H1 (cell line): ENCODE results near the gene PRRG4. TPM values are rescaled to one million over a fixed set of nuclear protein-coding genes. Genes with fewer than 3 reads are reported as not detected.

ENCODE experiments used
- CTCF ChIA-PET: fragments of 300-600 bp; sonication (Branson Sonifier 250); formaldehyde crosslinking; loops from one replicate; lab custom pipeline; 2021; ENCODE audit not compliant: partially characterized antibody; lab: Charles Lee
- POLR2A ChIA-PET: fragments of 300-600 bp; sonication (Branson Sonifier 250); formaldehyde crosslinking; loops from one replicate; lab custom pipeline; 2021; ENCODE audit warnings: inconsistent platforms; ENCODE audit not compliant: partially characterized antibody; lab: Charles Lee
- DNase-seq, 2 experiments: peaks; one replicate each; pipeline versions ENCODE4 v3.0.0 to v3.0.0-alpha.2; 2010 to 2022; ENCODE audit warnings: low spot score in 2 of 2, low read depth in 1 of 2, mixed read lengths in 1 of 2
- FAIRE-seq: peaks from 2 replicates; lab custom pipeline; 2011; peaks lifted over from hg19 to GRCh38; lab: Jason Lieb, UNC
- H2AFZ ChIP-seq: 2 replicates; pipeline ENCODE4 v1.8.1; 2012; ENCODE audit warnings: low read length, inconsistent platforms
- H2AK5ac ChIP-seq: 2 replicates; pipeline ENCODE4 v1.6.1; 2013; ENCODE audit warnings: low read depth, low read length
- H2BK120ac ChIP-seq: replicated peaks from 2 replicates; pipeline ENCODE3; 2013; ENCODE audit warnings: low read depth, low read length, inconsistent platforms
- H2BK12ac ChIP-seq: 2 replicates; pipeline ENCODE4 v1.6.1; 2013; ENCODE audit warnings: low read depth, low read length
- H2BK15ac ChIP-seq: 2 replicates; pipeline ENCODE4 v1.6.1; 2013; ENCODE audit warnings: low read length
- H2BK20ac ChIP-seq: 2 replicates; pipeline ENCODE4 v1.6.1; 2013; ENCODE audit warnings: low read length
- H2BK5ac ChIP-seq: 2 replicates; pipeline ENCODE4 v1.6.1; 2013; ENCODE audit warnings: low read depth, low read length
- H3K14ac ChIP-seq: 2 replicates; pipeline ENCODE4 v1.6.1; 2013; ENCODE audit warnings: inconsistent platforms; ENCODE audit not compliant: insufficient read length
- H3K18ac ChIP-seq: 2 replicates; pipeline ENCODE4 v1.6.1; 2013; ENCODE audit warnings: low read length; ENCODE audit errors: extremely low read depth
- H3K23ac ChIP-seq: 2 replicates; pipeline ENCODE4 v1.6.1; 2013; ENCODE audit warnings: inconsistent platforms; ENCODE audit not compliant: insufficient read length
- H3K23me2 ChIP-seq: 2 replicates; pipeline ENCODE4 v1.6.1; 2013; ENCODE audit warnings: low read depth, low read length
- H3K27ac ChIP-seq: 2 replicates; pipeline ENCODE4 v1.6.1; 2011; ENCODE audit warnings: low read depth, low read length, inconsistent platforms
- H3K27me3 ChIP-seq, 4 experiments: replicated peaks in 1 of 4; 1 replicate in 1 of 4; 2 replicates in 3 of 4; pipeline versions ENCODE4 v1.6.1 to v1.8.1; 2011 to 2013; ENCODE audit warnings: low read length in 3 of 4, mild to moderate bottlenecking in 3 of 4, inconsistent platforms in 2 of 4, mixed read lengths in 2 of 4, moderate library complexity in 1 of 4; ENCODE audit not compliant: control insufficient read depth in 3 of 4, insufficient read depth in 3 of 4; ENCODE audit errors: extremely low read depth in 1 of 4
- H3K36me3 ChIP-seq, 4 experiments: 2 replicates each; pipeline versions ENCODE4 v1.6.1 to v1.8.1; 2011 to 2013; ENCODE audit warnings: mild to moderate bottlenecking in 4 of 4, low read length in 3 of 4, moderate library complexity in 2 of 4, control low read depth in 1 of 4, inconsistent platforms in 1 of 4; ENCODE audit not compliant: insufficient read depth in 4 of 4, control insufficient read depth in 2 of 4
- H3K4ac ChIP-seq: replicated peaks from 2 replicates; pipeline ENCODE3; 2013; ENCODE audit warnings: low read length, low read depth, mixed read lengths, inconsistent platforms; ENCODE audit not compliant: insufficient read length
- H3K4me1 ChIP-seq, 4 experiments: replicated peaks in 1 of 4; 1 replicate in 1 of 4; 2 replicates in 3 of 4; pipeline versions ENCODE4 v1.6.1 to v1.8.1; 2011 to 2013; ENCODE audit warnings: low read length in 3 of 4, inconsistent platforms in 2 of 4, mixed read lengths in 1 of 4; ENCODE audit not compliant: insufficient read depth in 4 of 4, control insufficient read depth in 3 of 4
- H3K4me2 ChIP-seq, 2 experiments: 2 replicates each; pipeline versions ENCODE4 v1.6.1 to v1.8.1; 2011 to 2013; ENCODE audit warnings: low read depth in 2 of 2, low read length in 2 of 2, control low read depth in 1 of 2, inconsistent platforms in 1 of 2, mild to moderate bottlenecking in 1 of 2; ENCODE audit not compliant: insufficient read depth in 1 of 2
- H3K4me3 ChIP-seq, 4 experiments: fragments of 200-600, 300-600 bp in 1 of 4; sonication (generic), shearing (Covaris generic), sonication (Bioruptor Twin) in 1 of 4; 2 replicates each; pipeline versions ENCODE4 v1.5.1 to v1.8.1; 2011 to 2016; ENCODE audit warnings: low read length in 4 of 4, low read depth in 3 of 4, control low read depth in 2 of 4, inconsistent platforms in 2 of 4, mild to moderate bottlenecking in 2 of 4, mixed read lengths in 1 of 4, moderate library complexity in 1 of 4; ENCODE audit not compliant: insufficient read depth in 2 of 4; ENCODE audit errors: extremely low read depth in 1 of 4
- H3K56ac ChIP-seq: replicated peaks from 2 replicates; pipeline ENCODE3; 2013; ENCODE audit warnings: low read depth, mild to moderate bottlenecking, mixed read lengths, low read length, inconsistent platforms; ENCODE audit not compliant: insufficient read length
- H3K79me1 ChIP-seq: 2 replicates; pipeline ENCODE4 v1.6.1; 2013; ENCODE audit warnings: low read depth, low read length, control low read depth
- H3K79me2 ChIP-seq, 2 experiments: 2 replicates each; pipeline versions ENCODE4 v1.6.1 to v1.8.1; 2012 to 2013; ENCODE audit warnings: low read length in 2 of 2, mild to moderate bottlenecking in 2 of 2, inconsistent platforms in 1 of 2; ENCODE audit not compliant: insufficient read depth in 2 of 2, control insufficient read depth in 1 of 2
- H3K9ac ChIP-seq, 4 experiments: replicated peaks in 1 of 4; 1 replicate in 1 of 4; 2 replicates in 3 of 4; pipeline versions ENCODE4 v1.6.1 to v1.8.1; 2011 to 2013; ENCODE audit warnings: low read depth in 3 of 4, low read length in 3 of 4, control low read depth in 2 of 4, mild to moderate bottlenecking in 2 of 4, moderate library complexity in 2 of 4, inconsistent platforms in 1 of 4; ENCODE audit errors: extremely low read depth in 1 of 4
- H3K9me3 ChIP-seq, 2 experiments: 2 replicates each; pipeline versions ENCODE4 v1.6.1 to v1.8.1; 2012 to 2013; ENCODE audit warnings: mild to moderate bottlenecking in 2 of 2, moderate library complexity in 2 of 2, control low read depth in 1 of 2, inconsistent platforms in 1 of 2, low read depth in 1 of 2, low read length in 1 of 2, mixed read lengths in 1 of 2; ENCODE audit not compliant: insufficient read depth in 2 of 2
- H4K20me1 ChIP-seq, 2 experiments: replicated peaks in 1 of 2; 2 replicates each; pipeline versions ENCODE3 to v1.8.1; 2011 to 2013; ENCODE audit warnings: inconsistent platforms in 2 of 2, low read length in 2 of 2, mild to moderate bottlenecking in 1 of 2; ENCODE audit not compliant: insufficient read depth in 2 of 2, control insufficient read depth in 1 of 2
- H4K5ac ChIP-seq: 2 replicates; pipeline ENCODE4 v1.6.1; 2013; ENCODE audit warnings: low read length, low read depth, mixed read lengths, inconsistent platforms; ENCODE audit not compliant: insufficient read length
- H4K8ac ChIP-seq: 2 replicates; pipeline ENCODE4 v1.8.0; 2013; ENCODE audit warnings: mild to moderate bottlenecking, moderate library complexity, low read length, inconsistent platforms; ENCODE audit not compliant: insufficient read depth; ENCODE audit errors: extremely low read depth
- H4K91ac ChIP-seq: replicated peaks from 2 replicates; pipeline ENCODE3; 2013; ENCODE audit warnings: low read length, mixed read lengths, inconsistent platforms; ENCODE audit not compliant: insufficient read length
- SIN3A ChIP-seq, 2 experiments: IDR thresholded peaks in 1 of 2; conservative IDR thresholded peaks in 1 of 2; 2 replicates each; pipeline ENCODE4 v1.6.1; 2011 to 2012; ENCODE audit warnings: low read length in 2 of 2, improper control_type of control experiment in 1 of 2, low read depth in 1 of 2, mild to moderate bottlenecking in 1 of 2
- WGBS, 2 experiments: shearing (Covaris generic) in 1 of 2; methylation state at CpG; one replicate each; pipeline versions ENCODE4 v1.1.6 to v1.1.7; 2013 to 2015; ENCODE audit warnings: low lambda C conversion rate in 2 of 2, mixed read lengths in 2 of 2, inconsistent platforms in 1 of 2, low coverage in 1 of 2, missing lambda C conversion rate in 1 of 2; ENCODE audit not compliant: insufficient replicate concordance in 2 of 2, insufficient coverage in 1 of 2, insufficient read length in 1 of 2; ENCODE audit errors: extremely low coverage in 1 of 2, missing lambda C conversion rate in 1 of 2; 5-methylcytosine and 5-hydroxymethylcytosine counted together
- polyA plus RNA-seq, 7 experiments: library from polyadenylated mRNA; depleted of rRNA in 3 of 7; stranded (reverse) in 5 of 7; unstranded in 2 of 7; fragments of >200 nt in 5 of 7; fragments of 200-250 nt in 2 of 7; gene quantifications; 1 replicate in 5 of 7; 2 replicates in 1 of 7; 4 replicates in 1 of 7; pipeline versions ENCODE4 v1.2.1 to v1.2.3, GENCODE V29; 2011 to 2013; ENCODE audit warnings: missing spikeins in 2 of 7, mixed read lengths in 2 of 7
- total RNA-seq: library from RNA; stranded (reverse); fragmentation: NEBNext Ultra II Directional; extraction: Animal tissue kit (Norgen Biotek cat#: 25700); gene quantifications from 2 replicates; pipeline ENCODE4 v1.2.1, GENCODE V29; 2021

The PRRG4 gene
- total and polyA plus RNA-seq, 2 of the 8 experiments (the other 6 are each of a cell fraction or from before 2014, with no cell fraction given), result 0.65 to 1.7 TPM

- H3K4ac ChIP-seq, result no peak overlapping the region
- no peaks in the 10 kb centered on the region for H3K9me3 ChIP-seq
- H2BK12ac ChIP-seq, result no peak overlapping the region
- H3K56ac ChIP-seq, result no peak overlapping the region
- H4K8ac ChIP-seq, result no peak overlapping the region
- DNase-seq, result no peak
- no peaks in the 10 kb centered on the region for H3K4me1 ChIP-seq
- H3K9ac ChIP-seq, result no peak overlapping the region
- H2BK120ac ChIP-seq, result no peak overlapping the region
- ChIA-PET POLR2A (no interaction called here), CTCF (interaction anchor here (0.9 to 2.6 kb wide), 4 partner anchors 9 to 36 kb away, joined by 3 to 12 read pairs (median 6); partner anchors contain the start of gene CCDC73)
- no peaks in the 10 kb centered on the region for H3K36me3 ChIP-seq
- H3K18ac ChIP-seq, result no peak overlapping the region
- H3K23me2 ChIP-seq, result no peaks in the 10 kb centered on the region
- no peak overlapping the region for H2AK5ac ChIP-seq
- H3K27me3 ChIP-seq, result no peaks in the 10 kb centered on the region
- no peak overlapping the region for H4K5ac ChIP-seq
- no peaks in the 10 kb centered on the region for H3K79me2 ChIP-seq
- no peaks in the 10 kb centered on the region for H3K79me1 ChIP-seq
- no peak overlapping the region for H3K23ac ChIP-seq
- H2BK15ac ChIP-seq, result no peak overlapping the region
- H2BK5ac ChIP-seq, result no peak overlapping the region
- 88% methylated on average over 3 of the region's 3 CpGs; no CpG with 5 or more reads in 1 of the 2 experiments for WGBS, 2 experiments
- no peak overlapping the region for H2AFZ ChIP-seq
- no peak overlapping the region for H3K4me3 ChIP-seq
- no peak overlapping the region for H3K4me2 ChIP-seq
- no peak overlapping the region for H3K27ac ChIP-seq
- H3K14ac ChIP-seq, result no peak overlapping the region
- no peak overlapping the region for H2BK20ac ChIP-seq
- no peak for FAIRE-seq
- no peaks in the 10 kb centered on the region for H4K20me1 ChIP-seq
- H4K91ac ChIP-seq, result no peak overlapping the region
- TF ChIP-seq SIN3A (conservative IDR thresholded peaks at IDR 0.05 in 1 of 2, IDR thresholded peaks at IDR 0.05 in 1 of 2; ENCODE audit: low read depth in 1 of 2, low read length in 2 of 2), result no peak
Observed at GRCh38 chr11:32785262-32785661, 44.5 kb upstream of the PRRG4 start.
